PFSK-1 (cell line): ENCODE data around the gene WASL.

Experiments
- POLR2AphosphoS5 ChIP-seq: IDR thresholded peaks from 2 replicates; pipeline ENCODE4 v1.6.1; 2012; ENCODE audit warnings: low read depth, mild to moderate bottlenecking, control low read depth, low read length, moderate library complexity
- REST ChIP-seq, 2 experiments: IDR thresholded peaks; 2 replicates each; pipeline versions ENCODE4 v1.6.1 to v1.8.0; 2011 to 2012; ENCODE audit warnings: low read depth in 2 of 2, low read length in 2 of 2, control low read depth in 1 of 2, inconsistent platforms in 1 of 2, mild to moderate bottlenecking in 1 of 2, moderate library complexity in 1 of 2; ENCODE audit not compliant: insufficient read depth in 1 of 2
- TAF1 ChIP-seq: IDR thresholded peaks from 2 replicates; pipeline ENCODE4 v1.6.1; 2012; ENCODE audit warnings: low read length, control low read depth, borderline replicate concordance; ENCODE audit not compliant: insufficient read depth

DNA sequence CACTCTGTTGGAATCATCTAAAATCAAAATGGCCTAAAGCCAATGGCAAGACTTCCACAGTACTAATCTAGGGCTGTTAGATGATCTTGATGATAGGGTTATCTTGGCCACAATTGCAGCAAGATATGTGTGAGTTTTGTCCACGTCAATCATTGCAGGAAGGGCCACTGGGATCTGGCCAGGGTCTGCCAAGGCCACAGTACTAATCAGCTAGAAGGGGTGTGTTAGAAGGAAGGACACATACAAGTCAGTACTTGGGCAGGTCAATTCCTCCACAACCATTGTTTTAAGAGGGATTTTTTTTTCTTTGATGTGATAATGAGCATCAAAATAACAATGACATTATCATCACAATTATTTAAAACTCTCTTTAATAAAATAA, 91.5 kb downstream of the WASL start:
- no peak for TF ChIP-seq TAF1
- no peak for TF ChIP-seq POLR2AphosphoS5
- TF ChIP-seq REST (IDR thresholded peaks at IDR 0.05; ENCODE audit: insufficient read depth in 1 of 2, low read depth in 2 of 2, low read length in 2 of 2), result no peak
